Breast epithelium (tissue), 3 donors: ENCODE results near the gene CENPC.

Experiments
- CTCF ChIP-seq, 3 donors: fragments of 450-650 bp; IDR thresholded peaks; one replicate each; pipeline ENCODE4 v1.5.1; 2016 to 2017; ENCODE audit warnings: antibody characterized with exemption in 3 of 3, mild to moderate bottlenecking in 3 of 3, moderate library complexity in 3 of 3
- POLR2A ChIP-seq: fragments of 450-650 bp; IDR thresholded peaks from one replicate; pipeline ENCODE4 v1.6.1; 2016; ENCODE audit warnings: antibody characterized with exemption, mild to moderate bottlenecking, moderate library complexity
- POLR2AphosphoS5 ChIP-seq, 3 donors: sonication (generic); formaldehyde crosslinking; IDR thresholded peaks; one replicate each; pipeline ENCODE4 v1.6.1; 2017; ENCODE audit warnings: antibody characterized with exemption in 3 of 3

- TF ChIP-seq CTCF (IDR thresholded peaks at IDR 0.05) (no peak), POLR2A (no peak), POLR2AphosphoS5 (IDR thresholded peaks at IDR 0.05) (no peak)
Measured at GRCh38 chr4:67566335-67566734, 21.0 kb upstream of the CENPC start.
